ENCODE data around the gene KLHL8. TPM values are rescaled to one million over a fixed set of nuclear protein-coding genes. Genes with fewer than 3 reads are reported as not detected.

The KLHL8 gene
- total RNA-seq, 4 donors from 2014 or later: 6.9 to 12.4 (median 11.3) TPM

DNA sequence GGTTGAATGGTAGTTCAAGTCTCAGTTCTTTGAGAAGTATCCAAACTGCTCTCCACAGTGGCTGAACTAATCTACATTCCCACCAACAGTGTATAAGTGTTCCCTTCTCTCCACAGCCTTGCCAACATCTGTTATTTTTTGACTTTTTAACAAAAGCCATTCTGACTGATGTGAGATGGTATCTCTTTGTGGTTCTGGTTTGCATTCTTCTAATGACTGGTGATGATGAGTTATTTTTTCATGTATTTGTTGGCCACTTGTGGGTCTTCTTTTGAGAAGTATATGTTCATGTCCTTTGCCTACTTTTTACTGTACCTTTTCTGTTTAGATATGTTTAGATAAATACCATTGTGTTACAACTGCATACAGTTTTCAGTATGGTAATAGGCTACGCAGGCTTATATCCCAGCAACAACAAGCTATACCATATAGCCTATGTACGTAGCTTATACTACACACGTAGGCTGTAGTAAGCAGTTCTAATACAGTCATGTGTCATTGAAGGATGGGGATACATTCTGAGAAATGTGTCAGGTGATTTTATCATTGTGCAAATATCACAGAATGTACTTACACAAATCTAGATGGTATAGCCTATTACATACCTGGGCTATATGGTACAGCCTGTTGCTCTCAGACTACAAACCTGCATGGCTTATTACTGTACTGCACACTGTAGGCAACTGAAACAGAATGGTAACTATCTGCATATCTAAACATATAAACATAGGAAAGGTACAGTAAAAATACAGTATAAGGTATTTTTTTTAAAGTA, 28.1 kb downstream of the KLHL8 start:
- Histone ChIP-seq H3K27ac (no peak overlapping the region), H3K4me1 (no peaks in the 10 kb centered on the region), H3K9me3 (no peaks in the 10 kb centered on the region), H3K27me3 (no peaks in the 10 kb centered on the region), H3K4me3 (no peak overlapping the region), H3K36me3 (no peaks in the 10 kb centered on the region)
- no peak for TF ChIP-seq POLR2A (IDR thresholded peaks at IDR 0.05)
- no peak for DNase-seq

DNA sequence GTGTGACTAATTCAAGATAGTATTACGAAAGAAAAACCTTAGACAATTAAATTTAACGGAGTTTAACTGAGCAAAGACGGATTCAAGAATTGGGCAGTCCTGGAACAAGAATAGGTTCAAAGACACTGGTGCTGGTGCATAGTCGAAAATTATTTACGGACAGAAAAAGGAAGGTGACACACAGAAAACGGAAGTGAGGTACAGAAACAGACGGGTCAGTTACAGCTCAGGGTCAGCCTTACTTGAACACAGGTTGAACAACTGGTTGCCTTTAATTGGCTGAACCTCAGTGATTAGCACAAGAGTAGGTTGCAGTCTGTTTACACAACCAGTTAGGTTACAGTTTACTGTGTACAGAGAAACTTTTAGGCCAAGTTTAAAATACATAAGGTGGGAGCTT, 31.5 kb downstream of the KLHL8 start:
- Histone ChIP-seq H3K9me3 (no peaks in the 10 kb centered on the region), H3K27me3 (no peaks in the 10 kb centered on the region), H3K4me1 (no peaks in the 10 kb centered on the region), H3K36me3 (no peaks in the 10 kb centered on the region), H3K27ac (no peak overlapping the region), H3K4me3 (no peak overlapping the region)
- TF ChIP-seq, protein P1, sequence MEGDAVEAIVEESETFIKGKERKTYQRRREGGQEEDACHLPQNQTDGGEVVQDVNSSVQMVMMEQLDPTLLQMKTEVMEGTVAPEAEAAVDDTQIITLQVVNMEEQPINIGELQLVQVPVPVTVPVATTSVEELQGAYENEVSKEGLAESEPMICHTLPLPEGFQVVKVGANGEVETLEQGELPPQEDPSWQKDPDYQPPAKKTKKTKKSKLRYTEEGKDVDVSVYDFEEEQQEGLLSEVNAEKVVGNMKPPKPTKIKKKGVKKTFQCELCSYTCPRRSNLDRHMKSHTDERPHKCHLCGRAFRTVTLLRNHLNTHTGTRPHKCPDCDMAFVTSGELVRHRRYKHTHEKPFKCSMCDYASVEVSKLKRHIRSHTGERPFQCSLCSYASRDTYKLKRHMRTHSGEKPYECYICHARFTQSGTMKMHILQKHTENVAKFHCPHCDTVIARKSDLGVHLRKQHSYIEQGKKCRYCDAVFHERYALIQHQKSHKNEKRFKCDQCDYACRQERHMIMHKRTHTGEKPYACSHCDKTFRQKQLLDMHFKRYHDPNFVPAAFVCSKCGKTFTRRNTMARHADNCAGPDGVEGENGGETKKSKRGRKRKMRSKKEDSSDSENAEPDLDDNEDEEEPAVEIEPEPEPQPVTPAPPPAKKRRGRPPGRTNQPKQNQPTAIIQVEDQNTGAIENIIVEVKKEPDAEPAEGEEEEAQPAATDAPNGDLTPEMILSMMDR (IDR thresholded peaks at IDR 0.05): no peak
- no peak for TF ChIP-seq POLR2A (IDR thresholded peaks at IDR 0.05)
- no peak for DNase-seq

DNA sequence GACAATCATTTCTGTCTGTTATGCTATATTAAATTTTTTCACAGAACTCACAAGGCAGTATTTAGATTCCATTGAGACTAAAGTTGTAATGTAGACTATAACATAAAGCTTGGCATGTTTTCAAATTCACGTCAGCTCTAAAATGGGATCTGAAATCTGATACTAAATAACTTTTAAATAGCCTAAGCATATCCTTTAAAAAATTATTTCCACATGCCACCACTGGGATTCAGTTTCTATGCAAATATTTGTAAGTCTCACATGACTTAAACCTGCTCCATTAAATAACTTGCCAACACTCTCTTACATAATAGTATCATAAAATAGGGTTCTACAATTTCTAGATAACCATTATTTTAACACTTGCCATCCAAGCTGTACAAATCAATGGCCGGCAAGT, 32.4 kb downstream of the KLHL8 start:
- DNase-seq: no peak
- no peaks in the 10 kb centered on the region for H3K27me3 ChIP-seq
- H3K27ac ChIP-seq: no peak overlapping the region
- TF ChIP-seq, protein P1 (IDR thresholded peaks at IDR 0.05): no peak
- no peak for TF ChIP-seq POLR2A (IDR thresholded peaks at IDR 0.05)
- H3K4me3 ChIP-seq: no peak overlapping the region
- H3K9me3 ChIP-seq: no peaks in the 10 kb centered on the region
- no peaks in the 10 kb centered on the region for H3K4me1 ChIP-seq
- no peaks in the 10 kb centered on the region for H3K36me3 ChIP-seq

DNA sequence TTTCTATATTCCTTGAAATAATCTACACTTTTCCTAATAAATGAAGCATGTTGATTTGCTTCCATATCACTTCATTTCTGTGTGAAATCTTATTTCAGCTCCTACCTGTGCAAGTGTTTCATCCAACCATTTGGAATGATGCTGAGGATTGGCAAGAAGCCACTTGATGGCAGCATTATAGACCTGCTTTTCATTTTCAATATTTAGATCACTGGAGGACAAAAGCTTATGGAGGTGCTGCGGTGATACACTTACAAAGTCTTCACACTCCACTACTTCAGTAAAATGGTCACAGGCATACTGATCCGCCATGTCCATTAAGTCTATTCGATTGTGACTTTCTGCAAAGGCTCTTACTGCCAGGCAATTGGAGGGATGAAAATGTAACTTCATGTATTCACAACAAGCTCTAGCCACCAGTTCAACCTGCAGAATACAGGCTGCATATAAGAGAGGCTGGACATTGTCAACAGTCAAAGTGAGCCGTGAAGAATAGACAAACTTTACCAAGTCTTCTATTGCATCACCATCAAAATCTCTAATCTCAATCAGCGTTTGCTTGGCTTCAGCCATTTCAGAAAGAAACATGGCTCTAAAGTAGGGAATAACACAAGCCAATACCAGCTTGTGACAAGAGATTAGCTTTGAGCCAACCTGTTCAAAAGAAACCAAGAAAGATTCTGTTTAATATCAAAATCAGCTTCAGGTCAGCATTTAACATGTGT, 35.1 kb downstream of the KLHL8 start:
- DNase-seq: no peak

DNA sequence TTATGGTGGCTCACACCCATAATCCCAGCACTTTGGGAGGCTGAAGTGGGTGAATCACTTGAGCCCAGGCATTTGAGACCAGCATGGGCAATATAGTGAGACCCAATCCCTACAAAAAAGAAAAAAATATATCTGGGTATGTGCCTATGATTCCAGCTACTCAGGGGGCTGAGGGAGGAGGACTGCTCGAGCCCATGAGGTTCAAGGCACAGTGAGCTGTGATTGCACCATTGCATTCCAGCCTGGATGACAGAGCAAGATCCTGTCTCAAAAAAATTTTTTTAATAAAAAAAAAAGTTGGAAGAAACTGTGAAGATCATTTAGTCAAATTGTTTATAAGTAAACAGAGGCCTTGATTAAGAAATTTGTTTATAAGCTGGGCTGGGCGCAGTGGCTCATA, 39.7 kb downstream of the KLHL8 start:
- no peak for DNase-seq
- TF ChIP-seq, protein P1 (IDR thresholded peaks at IDR 0.05): no peak
- no peak for TF ChIP-seq POLR2A (IDR thresholded peaks at IDR 0.05)
- Histone ChIP-seq H3K36me3 (no peaks in the 10 kb centered on the region), H3K9me3 (no peaks in the 10 kb centered on the region), H3K27ac (no peak overlapping the region), H3K4me1 (no peaks in the 10 kb centered on the region), H3K27me3 (no peaks in the 10 kb centered on the region), H3K4me3 (no peak overlapping the region)

More for the DNA sequence above, 35.1 kb downstream of the KLHL8 start:
- Histone ChIP-seq H3K4me3 (no peak overlapping the region), H3K27me3 (no peaks in the 10 kb centered on the region), H3K36me3 (no peaks in the 10 kb centered on the region), H3K9me3 (no peaks in the 10 kb centered on the region), H3K4me1 (no peaks in the 10 kb centered on the region), H3K27ac (no peak overlapping the region)
- TF ChIP-seq POLR2A (IDR thresholded peaks at IDR 0.05): no peak
- TF ChIP-seq, protein P1 (IDR thresholded peaks at IDR 0.05): no peak

DNA sequence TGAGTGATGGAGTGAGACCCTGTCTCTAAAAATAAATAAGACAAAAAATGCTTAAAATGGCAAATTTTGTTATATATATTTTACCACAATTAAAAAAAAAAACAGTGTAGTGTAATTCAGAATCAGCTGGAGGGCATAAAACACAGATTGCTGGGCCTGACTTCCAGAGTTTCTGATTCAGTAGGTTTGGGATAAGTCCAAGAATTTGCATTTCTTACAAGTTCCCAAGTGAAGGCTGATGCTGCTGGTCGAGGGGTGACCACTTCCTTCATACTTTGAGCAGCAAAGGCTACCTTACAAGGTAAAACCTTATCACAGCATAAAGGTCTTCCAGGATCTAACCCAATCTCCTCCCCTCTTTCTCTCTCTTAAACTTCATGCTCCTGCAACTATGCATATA, 40.7 kb downstream of the KLHL8 start:
- H3K27ac ChIP-seq: no peak overlapping the region
- H3K4me3 ChIP-seq: no peak overlapping the region
- DNase-seq: no peak
- H3K27me3 ChIP-seq: no peaks in the 10 kb centered on the region
- TF ChIP-seq, protein P1 (IDR thresholded peaks at IDR 0.05): no peak
- no peak for TF ChIP-seq POLR2A (IDR thresholded peaks at IDR 0.05)
- no peaks in the 10 kb centered on the region for H3K4me1 ChIP-seq
- H3K9me3 ChIP-seq: no peaks in the 10 kb centered on the region
- H3K36me3 ChIP-seq: no peaks in the 10 kb centered on the region
